Measurements from ENCODE around the gene MPHOSPH10. TPM values are rescaled to one million over a fixed set of nuclear protein-coding genes. Genes with fewer than 3 reads are reported as not detected.
"Not testable (repeated sequence)": the region's sequence is repeated elsewhere in the genome, so short reads cannot be mapped to it uniquely, and the experiment has no call there.

The MPHOSPH10 gene
- total RNA-seq, 1 donor from 2014 or later = 33.8 TPM

GRCh38 chr2:71157124-71157793, 26.8 kb downstream of the MPHOSPH10 start:
- DNase-seq (ENCODE audit: low spot score in 2 of 2) = peak; percentile 34 to 49
- FAIRE-seq = no peak

- FAIRE-seq = no peak
- DNase-seq (ENCODE audit: low spot score in 2 of 2) = no peak
Measured at GRCh38 chr2:71166812-71167211, 36.4 kb downstream of the MPHOSPH10 start.

GRCh38 chr2:71173096-71173495, 42.7 kb downstream of the MPHOSPH10 start:
- DNase-seq (ENCODE audit: low spot score in 2 of 2) = no peak
- FAIRE-seq = no peak

GRCh38 chr2:71174207-71174606, 43.8 kb downstream of the MPHOSPH10 start:
- no peak for FAIRE-seq
- DNase-seq (ENCODE audit: low spot score in 2 of 2) = no peak

- not testable (repeated sequence) for FAIRE-seq; DNase-seq (ENCODE audit: low spot score in 2 of 2)
Measured at GRCh38 chr2:71178836-71179235, 48.4 kb downstream of the MPHOSPH10 start.

GRCh38 chr2:71181316-71181715, 50.9 kb downstream of the MPHOSPH10 start:
- no peak for FAIRE-seq
- no peak for DNase-seq (ENCODE audit: low spot score in 2 of 2)

GRCh38 chr2:71183306-71184115, 53.1 kb downstream of the MPHOSPH10 start:
- FAIRE-seq = not testable (repeated sequence)

GRCh38 chr2:71186973-71187372, 56.5 kb downstream of the MPHOSPH10 start:
- DNase-seq (ENCODE audit: low spot score in 2 of 2) (no peak), FAIRE-seq (no peak)

More at GRCh38 chr2:71183306-71184115, 53.1 kb downstream of the MPHOSPH10 start:
- not testable (repeated sequence) for DNase-seq (ENCODE audit: low spot score in 2 of 2)

GRCh38 chr2:71187589-71187988, 57.2 kb downstream of the MPHOSPH10 start:
- FAIRE-seq (no peak), DNase-seq (ENCODE audit: low spot score in 2 of 2) (no peak)

- FAIRE-seq (no peak), DNase-seq (ENCODE audit: low spot score in 2 of 2) (peak in 1 of 2 donors; percentile 19)
Measured at GRCh38 chr2:71190656-71191569, 60.5 kb downstream of the MPHOSPH10 start.

- FAIRE-seq (no peak), DNase-seq (ENCODE audit: low spot score in 2 of 2) (no peak)
Measured at GRCh38 chr2:71191570-71191943, 61.1 kb downstream of the MPHOSPH10 start.

Small RNA genes within 50 kb of the gene (small RNA-seq; reads per million reads assigned to genes)
- not detected for gene AC007881.1

Other genes starting within 250 kb of the MPHOSPH10 start
- gene VAX2, start 230.1 kb upstream of the MPHOSPH10 start, total RNA-seq = not detected
- gene ATP6V1B1, start 194.7 kb upstream of the MPHOSPH10 start, total RNA-seq = not detected
- 1.2 TPM for gene ANKRD53, start 152.0 kb upstream of the MPHOSPH10 start, total RNA-seq
- 13.5 TPM for gene TEX261, start 135.8 kb upstream of the MPHOSPH10 start, total RNA-seq
- gene NAGK, start 62.0 kb upstream of the MPHOSPH10 start, total RNA-seq = 49.7 TPM
- gene MCEE, start 405 bp upstream of the MPHOSPH10 start, total RNA-seq = 8.6 TPM
- 20.4 TPM for gene PAIP2B, start 96.5 kb downstream of the MPHOSPH10 start, total RNA-seq
- gene ZNF638, start 201.1 kb downstream of the MPHOSPH10 start, total RNA-seq = 358 TPM